SK-N-SH treated with all-trans-retinoic acid at 6 μM for 48 hours (cell line): ENCODE measurements around the gene SRRT.

Experiments
- ATAC-seq: fragments of 200-7000 bp; cut with Tn5 transposase; 3 replicates; pipeline ENCODE4 v1.9.1; 2020; ENCODE audit warnings: mild to moderate bottlenecking, moderate library complexity
- ARNTL ChIP-seq: fragments of 450-650 bp; formaldehyde crosslinking; IDR thresholded peaks from 2 replicates; pipeline ENCODE4 v1.5.0; 2020; ENCODE audit warnings: low read depth, mild to moderate bottlenecking, moderate library complexity, borderline replicate concordance
- BACH2 ChIP-seq: fragments of 250-450 bp; sonication (Bioruptor Pico); IDR thresholded peaks from 2 replicates; pipeline ENCODE4 v1.9.0; 2021; ENCODE audit warnings: mild to moderate bottlenecking, borderline replicate concordance
- CREB5 ChIP-seq: fragments of 250-450 bp; sonication (Bioruptor Pico); IDR thresholded peaks from 2 replicates; pipeline ENCODE4 v1.5.1; 2020; ENCODE audit warnings: low read depth, mild to moderate bottlenecking, moderate library complexity
- ESRRG ChIP-seq: fragments of 250-450 bp; sonication (Bioruptor Pico); IDR thresholded peaks from 2 replicates; pipeline ENCODE4 v1.6.1; 2021; ENCODE audit warnings: mild to moderate bottlenecking
- GLIS3 ChIP-seq: fragments of 250-450 bp; sonication (Bioruptor Pico); IDR thresholded peaks from 2 replicates; pipeline ENCODE4 v1.5.0; 2020; ENCODE audit warnings: mild to moderate bottlenecking, moderate library complexity
- ISL1 ChIP-seq: fragments of 250-450 bp; sonication (Bioruptor Pico); IDR thresholded peaks from 2 replicates; pipeline ENCODE4 v2.1.2; 2022; ENCODE audit warnings: mild to moderate bottlenecking, moderate library complexity
- OSR1 ChIP-seq: fragments of 250-450 bp; sonication (Bioruptor Pico); IDR thresholded peaks from 2 replicates; pipeline ENCODE4 v1.8.0; 2022; ENCODE audit warnings: moderate library complexity, mild to moderate bottlenecking, inconsistent platforms
- POU6F1 ChIP-seq: fragments of 250-450 bp; sonication (Bioruptor Pico); IDR thresholded peaks from 2 replicates; pipeline ENCODE4 v1.8.0; 2021; ENCODE audit warnings: low read depth, mild to moderate bottlenecking, moderate library complexity, borderline replicate concordance
- RARB ChIP-seq: fragments of 250-450 bp; sonication (Bioruptor Pico); IDR thresholded peaks from 2 replicates; pipeline ENCODE4 v1.8.0; 2021; ENCODE audit warnings: mild to moderate bottlenecking, moderate library complexity
- SNAI2 ChIP-seq: fragments of 250-450 bp; sonication (Bioruptor Pico); IDR thresholded peaks from 2 replicates; pipeline ENCODE4 v1.5.0; 2020; ENCODE audit warnings: mild to moderate bottlenecking, moderate library complexity
- TCF4 ChIP-seq: fragments of 250-450 bp; sonication (Bioruptor Pico); IDR thresholded peaks from 2 replicates; pipeline ENCODE4 v1.8.0; 2021; ENCODE audit warnings: mild to moderate bottlenecking, moderate library complexity, borderline replicate concordance
- ZC3H10 ChIP-seq: fragments of 250-450 bp; sonication (Bioruptor Pico); IDR thresholded peaks from 2 replicates; pipeline ENCODE4 v1.5.1; 2021; ENCODE audit warnings: mild to moderate bottlenecking, moderate library complexity
- ZFP3 ChIP-seq: fragments of 250-450 bp; sonication (Bioruptor Pico); IDR thresholded peaks from 2 replicates; pipeline ENCODE4 v1.5.0; 2020; ENCODE audit warnings: mild to moderate bottlenecking, moderate library complexity
- ZFP30 ChIP-seq: fragments of 450-650 bp; formaldehyde crosslinking; IDR thresholded peaks from 2 replicates; pipeline ENCODE4 v1.5.0; 2022; ENCODE audit warnings: mild to moderate bottlenecking, moderate library complexity
- ZNF8 ChIP-seq: fragments of 450-650 bp; formaldehyde crosslinking; IDR thresholded peaks from 2 replicates; pipeline ENCODE4 v1.5.0; 2020; ENCODE audit warnings: mild to moderate bottlenecking, moderate library complexity
- TF ChIP-seq, protein P1 (sequence below): fragments of 250-450 bp; sonication (Bioruptor Pico); IDR thresholded peaks from 2 replicates; pipeline ENCODE4 v1.5.1; 2021; ENCODE audit warnings: mild to moderate bottlenecking, moderate library complexity
- TF ChIP-seq, protein P2 (sequence below): fragments of 250-450 bp; sonication (Bioruptor Pico); IDR thresholded peaks from 2 replicates; pipeline ENCODE4 v1.8.0; 2020; ENCODE audit warnings: mild to moderate bottlenecking, moderate library complexity, borderline replicate concordance

The SRRT gene

DNA sequence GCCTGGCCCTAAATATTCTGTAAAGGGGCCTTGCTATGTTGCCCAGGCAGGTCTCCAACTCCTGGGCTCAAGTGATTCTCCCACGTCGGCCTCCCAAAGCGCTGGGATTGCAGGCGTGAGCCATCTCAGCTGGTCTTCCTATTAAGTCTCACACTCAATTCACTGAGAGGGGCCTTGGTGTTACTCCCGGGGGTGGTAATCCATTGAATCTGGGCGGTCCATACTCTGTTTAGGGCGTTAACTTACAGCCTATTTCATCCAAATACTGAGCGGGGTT is 665 bp upstream of the SRRT start (continued):
- TF ChIP-seq, protein P1, sequence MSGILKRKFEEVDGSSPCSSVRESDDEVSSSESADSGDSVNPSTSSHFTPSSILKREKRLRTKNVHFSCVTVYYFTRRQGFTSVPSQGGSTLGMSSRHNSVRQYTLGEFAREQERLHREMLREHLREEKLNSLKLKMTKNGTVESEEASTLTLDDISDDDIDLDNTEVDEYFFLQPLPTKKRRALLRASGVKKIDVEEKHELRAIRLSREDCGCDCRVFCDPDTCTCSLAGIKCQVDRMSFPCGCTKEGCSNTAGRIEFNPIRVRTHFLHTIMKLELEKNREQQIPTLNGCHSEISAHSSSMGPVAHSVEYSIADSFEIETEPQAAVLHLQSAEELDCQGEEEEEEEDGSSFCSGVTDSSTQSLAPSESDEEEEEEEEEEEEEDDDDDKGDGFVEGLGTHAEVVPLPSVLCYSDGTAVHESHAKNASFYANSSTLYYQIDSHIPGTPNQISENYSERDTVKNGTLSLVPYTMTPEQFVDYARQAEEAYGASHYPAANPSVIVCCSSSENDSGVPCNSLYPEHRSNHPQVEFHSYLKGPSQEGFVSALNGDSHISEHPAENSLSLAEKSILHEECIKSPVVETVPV (CRISPR knock-in tag): no peak
- TF ChIP-seq GLIS3 (CRISPR knock-in tag): no peak
- TF ChIP-seq, protein P2, sequence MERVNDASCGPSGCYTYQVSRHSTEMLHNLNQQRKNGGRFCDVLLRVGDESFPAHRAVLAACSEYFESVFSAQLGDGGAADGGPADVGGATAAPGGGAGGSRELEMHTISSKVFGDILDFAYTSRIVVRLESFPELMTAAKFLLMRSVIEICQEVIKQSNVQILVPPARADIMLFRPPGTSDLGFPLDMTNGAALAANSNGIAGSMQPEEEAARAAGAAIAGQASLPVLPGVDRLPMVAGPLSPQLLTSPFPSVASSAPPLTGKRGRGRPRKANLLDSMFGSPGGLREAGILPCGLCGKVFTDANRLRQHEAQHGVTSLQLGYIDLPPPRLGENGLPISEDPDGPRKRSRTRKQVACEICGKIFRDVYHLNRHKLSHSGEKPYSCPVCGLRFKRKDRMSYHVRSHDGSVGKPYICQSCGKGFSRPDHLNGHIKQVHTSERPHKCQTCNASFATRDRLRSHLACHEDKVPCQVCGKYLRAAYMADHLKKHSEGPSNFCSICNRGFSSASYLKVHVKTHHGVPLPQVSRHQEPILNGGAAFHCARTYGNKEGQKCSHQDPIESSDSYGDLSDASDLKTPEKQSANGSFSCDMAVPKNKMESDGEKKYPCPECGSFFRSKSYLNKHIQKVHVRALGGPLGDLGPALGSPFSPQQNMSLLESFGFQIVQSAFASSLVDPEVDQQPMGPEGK (CRISPR knock-in tag): no peak
- TF ChIP-seq, all 23 proteins: peak for 0

GRCh38 chr7:100875356-100875751 is 451 bp downstream of the SRRT start:
- ATAC-seq: peak; percentile 49
- TF ChIP-seq GLIS3 (CRISPR knock-in tag) (0 out of 2 replicates have a peak, but pooled peaks have one; percentile 4), SNAI2 (CRISPR knock-in tag) (no peak), ZNF8 (CRISPR knock-in tag) (no peak), POU6F1 (no peak), BACH2 (CRISPR knock-in tag) (no peak)
- TF ChIP-seq, all 23 proteins: peak for 1

- no peak for ATAC-seq
- TF ChIP-seq ZC3H10 (CRISPR knock-in tag): no peak
- no peak for TF ChIP-seq POU6F1
- TF ChIP-seq, protein P1 (CRISPR knock-in tag): no peak
- no peak for TF ChIP-seq SNAI2 (CRISPR knock-in tag)
- TF ChIP-seq, protein P2 (CRISPR knock-in tag): no peak
- TF ChIP-seq ISL1: no peak
Observed at GRCh38 chr7:100878013-100878412, 3.1 kb downstream of the SRRT start.

- no peak for ATAC-seq
- no peak for TF ChIP-seq ZNF8 (CRISPR knock-in tag)
- TF ChIP-seq ESRRG (CRISPR knock-in tag): no peak
- TF ChIP-seq POU6F1: no peak
Observed at GRCh38 chr7:100878685-100879084, 3.8 kb downstream of the SRRT start.

DNA sequence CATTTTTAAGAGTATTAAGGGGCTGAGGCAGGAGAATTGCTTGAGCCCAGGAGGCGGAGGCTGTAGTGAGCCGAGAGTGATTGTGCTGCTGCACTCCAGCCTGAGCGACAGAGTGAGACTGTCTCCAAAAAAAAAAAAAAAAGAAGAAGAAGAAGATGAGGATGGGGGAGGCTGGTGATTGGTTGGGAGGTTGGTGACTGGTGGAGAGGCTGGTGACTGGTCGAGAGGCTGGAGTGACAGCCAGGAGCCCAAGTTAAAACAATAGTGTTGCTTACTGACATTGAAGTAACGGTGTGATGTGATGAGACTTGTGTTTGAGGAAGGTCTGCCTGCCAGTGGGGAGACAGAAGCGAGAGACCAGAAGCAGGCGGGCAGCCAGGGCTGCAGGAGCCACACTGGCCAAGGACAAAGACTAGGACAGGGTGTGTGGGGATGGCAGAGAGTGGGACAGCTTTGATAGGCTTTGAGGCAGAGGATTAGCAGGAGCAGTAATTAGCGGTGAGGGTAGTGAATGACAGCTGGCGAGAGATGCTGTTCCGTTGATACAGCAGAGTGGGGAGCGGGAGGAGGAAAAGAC is 4.9 kb downstream of the SRRT start:
- no peak for ATAC-seq
- no peak for TF ChIP-seq ESRRG (CRISPR knock-in tag)

DNA sequence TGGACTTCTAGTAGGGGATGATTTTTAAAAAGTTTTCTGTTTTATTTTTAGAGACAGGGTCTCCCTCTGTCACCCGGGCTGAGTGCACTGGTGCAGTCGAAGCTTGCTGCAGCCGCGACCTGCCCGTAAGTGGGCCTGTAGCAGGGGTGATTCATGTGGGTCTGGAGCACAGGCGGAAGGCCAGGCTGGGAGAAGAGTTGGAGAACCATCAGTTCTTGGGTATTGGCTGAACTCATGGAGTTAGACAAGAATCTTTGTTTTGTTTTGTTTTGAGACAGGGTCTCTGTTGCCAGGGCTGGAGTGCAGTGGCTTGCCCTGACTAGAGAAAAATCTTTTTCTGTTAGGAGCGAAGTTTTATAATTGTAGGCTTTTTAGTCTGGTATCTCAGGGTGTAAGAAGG is 5.7 kb downstream of the SRRT start:
- no peak for ATAC-seq
- no peak for TF ChIP-seq RARB
- no peak for TF ChIP-seq CREB5 (CRISPR knock-in tag)
- no peak for TF ChIP-seq OSR1
- TF ChIP-seq ZFP30 (CRISPR knock-in tag): no peak
- TF ChIP-seq GLIS3 (CRISPR knock-in tag): no peak
- no peak for TF ChIP-seq ARNTL (CRISPR knock-in tag)
- no peak for TF ChIP-seq ZFP3 (CRISPR knock-in tag)
- TF ChIP-seq, protein P1 (CRISPR knock-in tag): no peak
- no peak for TF ChIP-seq ESRRG (CRISPR knock-in tag)
- no peak for TF ChIP-seq TCF4 (CRISPR knock-in tag)
- TF ChIP-seq SNAI2 (CRISPR knock-in tag): no peak
